ENCODE results near the gene AHSG.

Gene AHSG

DNA sequence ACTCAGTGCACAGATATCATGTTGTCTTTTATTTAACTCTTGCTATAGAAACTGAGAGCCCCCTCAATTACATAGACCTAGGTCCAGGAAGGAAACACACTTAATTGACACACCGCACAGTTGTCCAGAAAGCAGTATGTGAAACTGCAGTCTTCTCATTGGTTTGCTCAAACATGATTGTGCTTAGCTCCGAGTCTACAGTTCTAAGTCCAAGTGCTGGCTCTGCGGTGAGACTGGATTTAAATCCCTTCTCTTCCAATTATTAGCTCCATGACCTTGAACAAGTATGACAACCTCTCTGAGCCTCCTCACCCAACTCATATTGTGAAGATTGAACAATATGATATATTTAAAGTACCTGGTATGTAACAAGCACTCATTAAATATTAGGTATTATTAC lies 19.0 kb upstream of the AHSG start:
- no peak for DNase-seq

DNA sequence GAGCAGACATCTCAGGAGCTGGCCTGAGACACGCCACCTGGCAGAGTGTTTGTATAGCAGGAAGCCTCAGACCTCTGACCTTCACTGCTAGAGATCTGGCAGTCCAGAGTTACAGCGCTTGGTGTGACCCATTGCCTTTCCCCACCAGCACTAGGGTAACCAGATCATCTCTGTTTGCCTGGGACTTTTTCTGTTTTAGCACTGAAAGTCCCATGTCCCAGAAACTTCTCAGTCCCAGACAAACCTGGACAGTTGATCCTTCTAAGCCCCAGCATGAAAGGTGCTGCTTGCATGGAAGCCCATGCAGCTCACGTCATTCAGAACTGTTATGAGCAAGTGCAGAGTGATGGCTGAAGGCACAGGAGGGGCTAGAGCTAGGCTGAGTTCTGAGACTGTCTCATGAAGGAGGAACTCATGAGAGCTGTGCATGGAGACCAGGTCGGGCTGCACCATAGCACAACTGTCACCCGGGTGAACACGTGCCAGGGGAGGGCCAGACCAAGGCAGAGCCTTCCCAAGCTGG lies 18.2 kb upstream of the AHSG start:
- DNase-seq: no peak

DNA sequence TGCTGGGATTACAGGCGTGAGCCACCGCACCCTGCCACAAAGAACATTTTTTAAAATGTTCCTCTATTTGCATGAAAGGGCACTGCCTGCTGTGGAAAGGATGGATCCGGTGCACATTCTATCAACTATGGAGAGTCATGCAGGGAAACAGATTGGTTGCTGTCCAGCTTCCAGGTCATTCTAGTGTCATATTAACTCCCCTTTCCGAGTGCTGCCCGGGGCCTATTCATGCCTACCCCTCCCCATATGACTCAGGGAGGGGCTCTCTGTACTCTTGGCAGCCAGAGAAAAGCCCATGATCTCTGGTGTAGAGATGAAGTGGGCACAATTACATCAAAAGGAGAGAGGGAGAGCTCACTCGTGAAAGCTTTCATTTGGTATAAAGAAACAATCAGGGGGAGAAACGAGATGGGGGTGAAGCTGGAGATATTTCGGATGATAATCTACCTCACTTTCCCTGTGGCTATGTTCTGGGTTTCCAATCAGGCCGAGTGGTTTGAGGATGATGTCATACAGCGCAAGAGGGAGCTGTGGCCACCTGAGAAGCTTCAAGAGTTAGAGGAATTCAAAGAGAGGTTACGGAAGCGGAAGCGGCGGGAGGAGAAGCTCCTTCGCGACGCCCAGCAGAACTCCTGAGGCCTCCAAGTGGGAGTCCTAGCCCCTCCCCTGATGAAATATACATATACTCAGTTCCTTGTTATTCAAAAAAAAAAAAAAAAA lies 16.1 kb upstream of the AHSG start:
- DNase-seq: no peak

DNA sequence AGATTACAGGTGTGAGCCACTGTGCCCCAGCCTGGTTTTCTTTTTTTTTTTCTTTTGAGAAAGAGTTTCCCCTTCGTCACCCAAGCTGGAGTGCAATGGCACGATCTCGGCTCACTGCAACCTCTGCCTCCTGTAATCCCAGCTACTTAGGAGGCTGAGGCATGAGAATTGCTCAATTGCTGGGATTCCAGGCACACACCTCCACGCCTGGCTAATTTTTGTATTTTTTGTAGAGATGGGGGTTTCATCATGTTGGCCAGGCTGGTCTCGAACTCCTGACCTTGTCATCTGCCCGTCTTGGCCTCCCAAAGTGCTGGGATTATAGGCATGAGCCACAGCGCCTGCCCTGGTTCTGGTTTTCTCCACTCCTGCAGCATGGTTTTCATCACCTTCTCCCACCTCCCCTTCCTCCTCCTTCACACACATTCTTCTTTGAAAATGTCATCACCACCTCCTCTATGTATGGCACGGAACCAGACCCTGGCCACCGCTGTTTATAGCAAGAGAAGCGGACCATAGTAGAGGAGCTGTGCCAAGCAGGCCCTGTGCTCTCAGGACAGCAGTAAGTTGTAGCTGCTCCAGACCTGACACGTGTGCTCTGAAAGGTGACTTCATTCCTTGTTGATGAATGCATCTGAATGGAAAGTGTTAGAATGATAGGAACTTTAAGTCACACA lies 14.6 kb upstream of the AHSG start:
- DNase-seq: no peak

DNA sequence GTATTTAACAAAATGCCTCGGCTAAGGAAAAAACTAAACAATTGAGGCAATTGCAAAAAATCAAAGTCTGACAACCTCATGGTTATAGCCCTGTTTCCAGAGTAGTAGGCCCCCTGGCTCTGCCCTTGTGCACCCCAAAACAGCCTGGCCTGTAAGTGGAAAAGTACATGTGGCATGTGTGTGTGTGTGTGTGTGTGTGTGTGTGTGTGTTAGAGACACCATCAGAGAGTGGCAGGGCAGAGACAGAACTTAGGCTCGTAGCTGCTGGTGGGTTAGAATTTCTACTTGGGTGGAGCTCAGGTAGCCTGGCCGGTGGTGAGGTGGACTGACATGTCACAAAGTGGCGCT lies 14.1 kb upstream of the AHSG start:
- DNase-seq: no peak

DNA sequence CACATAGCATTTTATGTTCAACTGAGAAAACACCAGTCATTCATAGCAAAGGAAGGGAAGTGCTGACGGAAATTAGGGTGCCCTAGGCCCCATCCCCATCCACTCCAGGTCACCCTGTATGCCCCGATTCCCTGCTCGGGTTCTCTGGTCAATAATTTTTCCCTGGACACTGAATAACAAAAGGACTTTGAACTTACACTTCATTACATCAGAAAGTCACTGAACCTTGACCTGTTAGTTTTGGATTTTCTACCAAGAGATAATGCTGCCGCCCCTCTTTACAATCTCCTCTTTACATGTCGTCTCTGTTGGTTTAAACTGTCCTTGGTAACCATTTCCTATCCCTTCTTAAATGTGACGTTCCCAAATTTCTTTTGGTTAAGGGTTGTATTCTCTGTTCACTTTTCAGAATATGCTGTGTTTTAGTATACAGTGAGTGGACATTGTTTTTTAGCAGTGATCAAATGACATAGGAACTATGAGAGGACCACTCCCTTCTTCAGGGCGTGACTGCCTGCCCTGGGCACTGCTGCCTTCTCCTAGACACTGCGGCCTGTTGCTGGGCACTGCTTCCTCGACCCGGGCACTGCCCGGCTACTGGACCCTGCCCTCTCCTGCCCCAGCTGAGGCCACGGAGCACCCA lies 13.6 kb upstream of the AHSG start:
- no peak for DNase-seq

DNA sequence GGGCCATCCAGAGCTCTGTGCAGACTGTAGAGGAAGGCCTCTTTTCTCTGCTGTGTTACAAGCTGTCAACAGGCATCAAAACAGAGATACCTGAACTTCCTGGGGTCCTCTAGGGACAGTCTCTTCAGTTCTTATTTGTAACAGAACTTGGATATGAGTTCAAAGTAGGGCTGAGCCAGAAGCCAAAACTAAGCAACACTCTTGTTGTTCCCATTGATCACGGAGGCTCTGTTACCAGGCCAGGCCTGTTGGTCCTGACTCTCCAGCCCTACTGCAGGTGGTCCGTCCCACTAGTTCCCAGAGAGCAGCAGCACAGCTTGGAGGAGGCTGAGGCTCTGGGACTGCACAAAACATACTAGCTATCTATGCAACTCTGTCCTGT lies 13.1 kb upstream of the AHSG start:
- no peak for DNase-seq

DNA sequence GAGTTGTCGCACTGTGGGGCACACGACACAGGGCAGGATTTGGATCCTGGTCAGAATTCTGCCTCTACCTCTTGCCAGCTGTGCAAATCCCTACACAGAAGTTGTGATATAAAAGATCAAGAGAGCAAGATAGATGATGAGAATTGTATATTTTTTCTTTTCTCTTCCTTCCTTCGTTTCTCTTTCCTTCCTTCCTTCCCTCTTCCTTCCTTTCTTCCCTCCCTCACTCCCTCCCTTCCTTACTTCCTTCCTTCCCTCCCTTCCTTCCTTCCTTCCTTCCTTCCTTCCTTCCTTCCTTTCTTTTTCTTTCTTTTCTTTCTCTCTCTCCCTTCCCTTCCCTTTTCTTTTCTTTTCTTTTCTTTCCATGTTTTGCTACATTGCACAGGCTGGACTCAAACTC lies 12.0 kb upstream of the AHSG start:
- DNase-seq: no peak

DNA sequence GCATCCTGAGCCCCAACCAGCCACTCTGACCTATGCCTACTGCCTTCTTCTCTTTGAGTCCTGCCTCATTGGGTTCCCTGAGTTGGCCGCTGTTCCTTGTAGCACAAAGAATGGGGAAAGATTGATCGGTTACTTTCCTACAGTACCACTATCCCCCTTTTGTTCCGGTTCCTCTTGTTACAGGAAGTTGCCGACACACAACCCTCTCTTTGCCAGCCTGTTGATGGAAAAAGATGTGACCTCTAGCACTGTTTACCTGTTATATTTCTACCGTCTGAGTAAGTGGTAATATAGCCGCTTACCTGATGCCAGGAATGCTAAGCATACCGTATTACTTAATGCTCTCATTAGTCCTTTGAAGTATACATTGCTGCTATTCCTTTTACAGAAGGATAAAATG lies 9.7 kb upstream of the AHSG start:
- DNase-seq: no peak

DNA sequence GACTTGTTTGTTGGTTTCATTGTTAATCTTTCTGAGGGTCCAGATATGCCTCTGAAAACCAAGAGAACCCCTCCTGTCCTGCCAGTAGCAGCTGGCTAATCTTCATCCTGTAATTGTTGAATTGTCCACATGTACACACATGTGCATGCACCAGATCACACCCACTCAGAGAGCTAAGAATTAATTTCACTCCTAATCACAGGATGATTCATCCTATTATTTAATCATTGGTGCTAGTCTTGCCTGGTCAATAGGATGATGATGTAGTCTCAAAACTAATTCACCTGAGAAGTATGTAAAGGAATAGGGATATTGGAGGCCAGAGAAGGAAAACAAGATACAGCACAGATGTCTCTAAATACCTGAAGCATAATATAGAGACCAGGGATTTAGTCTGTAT lies 7.8 kb upstream of the AHSG start:
- no peak for DNase-seq

DNA sequence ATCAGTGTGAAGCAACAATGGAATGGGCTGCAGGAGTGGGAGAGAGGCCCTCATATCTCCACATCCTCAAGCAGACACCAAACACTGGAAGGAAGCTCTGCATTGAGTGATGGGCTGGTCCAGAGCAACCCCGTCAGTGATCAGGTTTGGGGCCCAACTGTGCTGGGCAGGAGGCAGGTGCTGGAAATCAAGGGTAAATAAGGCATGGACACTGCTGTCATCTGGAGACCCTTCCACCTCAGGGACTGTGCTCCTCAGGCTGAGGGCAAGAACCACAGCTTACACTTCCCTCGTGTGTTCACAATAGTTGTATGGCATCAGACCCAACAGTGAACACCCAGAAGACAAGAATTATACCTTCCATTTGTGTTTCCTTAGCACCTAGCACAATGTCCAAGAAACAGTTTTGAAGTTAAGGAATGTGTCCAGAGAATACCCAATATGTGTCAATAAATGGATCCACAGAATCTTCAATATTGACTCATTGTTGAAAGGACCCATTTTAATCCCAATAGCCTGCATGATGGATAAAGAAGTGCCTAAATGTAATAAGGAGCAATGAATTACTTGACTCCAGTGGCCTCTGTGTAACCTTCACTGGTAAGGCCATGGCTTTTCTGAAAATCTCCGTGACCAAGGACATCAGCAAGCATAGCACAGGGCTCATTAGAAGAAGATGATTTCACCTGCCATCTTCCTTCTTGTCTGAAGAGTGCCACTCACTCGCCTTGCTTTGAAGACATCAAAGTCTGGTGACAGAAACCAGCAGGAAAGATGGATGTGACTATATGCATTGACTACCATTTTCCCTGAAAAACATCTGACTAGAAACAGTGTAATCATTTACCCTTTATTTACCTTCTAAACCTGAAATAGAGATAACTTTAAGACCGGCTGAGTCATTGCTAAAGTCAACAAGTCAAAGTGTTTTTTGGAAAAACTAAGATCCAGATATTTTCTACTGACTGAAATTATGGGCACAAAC lies 7.0 kb upstream of the AHSG start:
- DNase-seq: no peak

DNA sequence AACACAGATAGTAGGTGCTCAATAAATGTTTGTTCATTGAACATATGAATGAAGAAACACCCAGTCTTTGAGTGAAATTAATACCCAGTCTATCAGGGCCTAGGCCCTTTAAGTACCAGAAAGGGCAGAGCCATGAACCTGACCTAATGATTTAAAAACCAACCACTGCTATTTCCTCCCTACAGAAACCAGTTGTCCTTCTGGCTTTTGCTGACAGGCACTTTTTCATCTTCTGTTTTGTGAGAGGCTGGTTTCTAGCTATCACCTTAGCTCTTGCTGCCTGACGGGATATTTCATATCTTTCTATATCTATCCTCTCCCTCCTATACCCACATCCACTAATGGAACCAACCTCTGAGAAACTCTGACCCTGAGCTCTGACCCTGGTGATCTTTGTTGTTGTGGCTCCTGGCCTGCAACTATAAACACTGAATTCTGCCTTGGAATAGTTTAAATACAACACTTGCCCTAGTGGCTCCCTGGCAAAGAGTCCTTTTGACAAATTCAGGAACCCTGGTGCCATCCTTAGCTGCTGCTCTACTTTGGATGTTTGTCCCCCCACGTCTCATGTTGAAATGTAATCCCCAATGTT lies 4.1 kb upstream of the AHSG start:
- no peak for DNase-seq

DNA sequence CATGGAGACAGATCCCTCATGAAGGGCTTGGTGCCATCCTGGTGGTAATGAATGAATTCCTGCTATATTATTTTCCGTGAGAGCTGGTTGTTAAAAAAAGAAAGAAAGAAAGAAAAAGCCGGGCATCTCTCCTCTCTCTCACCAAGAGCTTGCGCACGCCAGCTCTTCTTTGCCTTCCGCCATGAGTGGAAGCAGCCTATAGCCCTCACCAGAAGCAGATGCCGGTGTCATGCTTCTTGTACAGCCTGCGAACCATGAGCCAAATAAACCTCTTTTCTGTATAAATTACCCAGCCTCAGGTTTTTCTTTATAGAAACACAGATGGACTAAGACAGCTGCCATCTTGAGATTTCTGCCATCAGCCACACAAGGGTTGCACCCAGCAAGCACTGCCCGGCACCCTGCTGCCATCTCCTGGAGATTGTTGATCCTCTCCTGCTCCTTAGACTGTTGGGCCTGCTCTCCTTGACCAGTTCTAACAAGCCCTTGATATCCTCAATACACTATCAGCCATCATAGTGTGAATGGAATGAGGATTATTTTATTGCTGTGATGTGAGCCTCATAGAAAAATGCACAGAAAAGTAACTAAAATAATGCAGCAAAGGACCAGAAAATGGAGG lies 3.5 kb upstream of the AHSG start:
- no peak for DNase-seq

DNA sequence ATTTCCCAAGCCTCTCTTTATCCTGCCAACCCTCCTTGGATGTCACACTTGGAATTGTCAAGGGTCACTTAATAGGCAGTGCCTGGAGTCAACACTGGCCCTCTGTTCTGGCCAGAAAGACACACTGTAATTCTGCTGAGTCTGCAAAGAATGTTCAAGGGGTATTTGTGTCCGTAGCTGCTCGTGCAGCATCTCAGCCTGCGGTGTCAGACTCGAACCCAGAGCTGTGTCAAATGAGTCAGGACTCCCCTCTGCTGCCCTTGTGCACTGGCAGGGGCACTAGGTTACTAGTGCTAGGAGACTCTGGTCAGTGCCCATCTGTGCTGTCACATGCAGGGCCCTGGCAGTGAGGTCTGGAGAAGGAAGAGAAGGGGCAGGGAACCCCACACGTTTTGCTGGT lies 795 bp upstream of the AHSG start:
- no peak for DNase-seq

DNA sequence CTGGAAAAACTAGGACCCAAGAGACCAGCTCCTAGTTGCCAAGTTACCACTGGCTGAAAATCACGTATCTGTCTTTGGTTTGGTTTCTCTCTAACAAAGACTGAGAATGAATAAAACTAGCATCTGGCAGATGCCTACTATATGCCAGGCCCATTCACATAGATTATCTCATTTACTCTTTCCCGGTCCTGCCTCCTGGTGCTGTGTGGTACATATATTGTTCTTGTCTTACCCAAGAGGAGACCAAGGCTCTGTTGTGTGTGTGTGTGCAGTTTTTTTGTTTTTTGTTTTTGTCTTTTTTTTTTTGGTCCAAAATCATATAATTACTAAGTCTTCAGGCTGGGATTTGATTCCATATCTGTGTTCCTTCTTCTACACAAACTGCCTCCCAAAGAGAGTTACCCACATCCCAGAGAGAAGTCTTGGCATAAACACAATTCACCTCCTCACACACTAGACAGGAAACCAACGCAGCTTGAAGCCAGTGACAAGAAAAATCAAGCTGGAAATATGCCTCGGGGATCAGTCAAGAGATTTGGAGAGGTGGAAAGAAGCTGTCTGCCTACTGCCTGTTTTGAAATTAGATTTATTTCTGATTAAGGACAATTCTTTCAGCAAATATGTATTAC lies 891 bp downstream of the AHSG start:
- no peak for DNase-seq

DNA sequence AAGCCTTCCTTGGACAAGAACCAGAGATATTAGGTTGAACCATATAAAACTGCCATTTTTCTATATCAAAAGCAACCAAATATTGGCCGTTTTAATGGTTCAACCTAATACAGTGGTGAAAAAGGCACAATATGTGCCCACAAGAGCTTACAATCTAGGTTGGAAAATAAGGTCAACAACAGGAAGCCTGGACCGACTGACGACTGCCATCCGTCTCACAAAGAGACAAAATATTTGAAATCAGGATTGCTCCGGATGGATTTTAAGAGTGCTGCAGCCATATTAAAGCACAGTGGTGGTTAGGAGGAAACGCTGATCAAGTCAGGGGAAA lies 1.4 kb downstream of the AHSG start:
- no peak for DNase-seq

DNA sequence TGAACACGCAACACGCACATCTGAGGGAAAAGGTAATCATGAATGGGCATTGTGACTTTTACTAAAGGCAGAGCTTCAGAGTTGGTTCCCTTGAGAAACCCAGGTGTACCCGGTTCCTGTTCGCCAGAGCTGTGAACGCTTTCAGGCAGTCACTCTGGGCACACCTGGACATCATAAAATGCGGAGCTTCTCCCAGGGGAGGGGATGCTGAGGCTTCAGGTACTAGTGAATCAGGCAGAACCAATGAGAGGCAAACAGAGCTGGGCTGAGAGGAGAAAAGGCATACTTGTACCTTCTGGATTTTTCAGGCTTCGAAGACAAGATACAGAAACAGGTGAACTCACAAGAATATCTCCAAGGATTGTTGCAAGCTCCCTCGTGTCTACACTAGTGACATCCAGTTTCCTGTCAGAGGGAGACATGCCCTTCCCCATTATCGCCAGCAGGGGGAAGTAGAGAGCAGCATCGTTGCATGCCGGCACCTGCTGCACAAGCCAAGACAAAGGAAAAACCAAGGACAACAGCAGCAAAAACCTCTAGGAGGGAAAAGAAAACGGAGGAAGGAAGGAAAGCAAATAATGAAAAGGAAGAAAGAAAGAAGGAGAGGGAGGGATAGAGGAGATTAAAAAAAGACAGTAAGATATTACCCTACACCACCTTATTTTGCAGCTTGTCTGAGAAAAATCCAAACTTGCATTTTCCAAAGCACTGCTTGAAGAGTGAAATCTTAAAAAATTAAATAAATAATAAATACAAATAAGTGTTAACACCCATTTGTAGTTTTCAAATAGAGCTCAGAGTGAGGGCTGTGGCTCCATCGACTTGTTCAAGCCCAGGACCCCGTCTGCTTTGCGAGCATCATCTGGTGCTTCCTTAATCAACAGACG lies 2.0 kb downstream of the AHSG start:
- peak; percentile 78 for DNase-seq

DNA sequence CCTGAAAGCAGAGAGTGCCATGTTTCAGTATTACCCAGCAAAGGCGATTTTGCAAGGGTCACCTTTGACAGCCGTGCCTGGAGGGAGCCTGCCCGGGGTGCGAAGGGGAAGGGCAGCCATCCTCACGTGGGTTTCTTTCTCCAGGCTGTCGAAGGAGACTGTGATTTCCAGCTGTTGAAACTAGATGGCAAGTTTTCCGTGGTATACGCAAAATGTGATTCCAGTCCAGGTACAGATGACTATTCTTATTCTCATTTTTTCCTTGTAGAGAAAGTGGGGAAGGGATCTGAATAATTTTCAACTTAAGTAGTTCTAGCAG lies 3.4 kb downstream of the AHSG start:
- no peak for DNase-seq

DNA sequence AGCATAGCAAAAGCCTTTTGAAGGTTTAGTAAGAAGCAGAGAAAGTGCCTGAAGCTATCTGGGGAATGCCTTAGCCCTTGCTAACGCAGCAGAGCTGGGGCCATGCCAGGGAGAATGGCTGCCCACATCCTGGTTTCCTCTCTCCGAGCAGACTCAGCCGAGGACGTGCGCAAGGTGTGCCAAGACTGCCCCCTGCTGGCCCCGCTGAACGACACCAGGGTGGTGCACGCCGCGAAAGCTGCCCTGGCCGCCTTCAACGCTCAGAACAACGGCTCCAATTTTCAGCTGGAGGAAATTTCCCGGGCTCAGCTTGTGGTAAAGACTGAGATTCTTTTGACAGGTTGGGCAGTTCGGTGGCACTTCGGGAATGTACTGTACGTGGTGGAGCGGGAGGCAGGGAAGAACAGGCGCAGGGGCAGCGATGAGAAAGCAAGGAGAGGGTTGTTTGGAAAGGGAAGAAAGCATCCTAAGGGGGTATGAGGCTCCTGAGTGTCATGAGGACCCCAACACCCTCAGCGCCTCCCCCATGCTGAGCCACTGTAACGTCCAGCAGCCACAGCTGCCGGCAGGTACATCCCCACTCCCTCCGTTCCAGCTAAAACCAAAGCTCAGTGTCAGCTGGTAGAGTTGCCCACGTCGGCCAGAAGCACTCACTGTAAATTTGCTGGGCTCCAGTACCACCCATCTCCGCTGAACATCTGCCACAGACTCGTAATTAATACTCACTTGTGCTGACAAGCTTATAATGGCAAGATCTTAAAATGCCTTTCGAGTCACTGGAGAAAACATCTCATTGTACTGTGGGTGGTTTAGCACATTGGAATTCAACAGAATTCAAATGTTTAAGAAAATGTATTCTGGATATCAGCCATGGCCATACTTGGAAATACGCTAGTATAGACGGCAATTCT lies 4.4 kb downstream of the AHSG start:
- DNase-seq: peak; percentile 91
